HepG2 (cell line): ENCODE data around the gene ACTL7B. TPM values are rescaled to one million over a fixed set of nuclear protein-coding genes. Genes with fewer than 3 reads are reported as not detected.
A peak's percentile ranks its signal among the peaks of the same experiment; 100 is the strongest.

Source experiments
- ATAC-seq: fragments of 200-7000 bp; cut with Tn5 transposase; 3 replicates; pipeline ENCODE4 v1.9.1; 2020; ENCODE audit warnings: mild to moderate bottlenecking, moderate library complexity
- BruUV-seq: library from RNA; stranded (reverse); fragments of 400-500 nt; replicated peaks from 2 replicates; lab custom pipeline; 2021; lab: Mats Ljungman, UMichigan
- CTCF ChIA-PET: fragments of 300-600 bp; formaldehyde crosslinking; extraction: SDS; loops from one replicate; lab custom pipeline; 2021; ENCODE audit warnings: low total read pairs, inconsistent platforms, low intra/inter-chr PET ratio; lab: Yijun Ruan, JAX
- POLR2A ChIA-PET: fragments of 350-600 bp; sonication (Branson Sonifier 250); formaldehyde crosslinking; loops from one replicate; lab custom pipeline; 2020; ENCODE audit warnings: antibody characterized with exemption, inconsistent platforms; lab: Yijun Ruan, JAX
- DNase-seq: peaks from one replicate; pipeline ENCODE4 v3.0.0-alpha.2; 2015; ENCODE audit warnings: low spot score
- FAIRE-seq: peaks from 3 replicates; lab custom pipeline; 2011; peaks lifted over from hg19 to GRCh38; lab: Jason Lieb, UNC
- H2AFZ ChIP-seq: one replicate; pipeline ENCODE4 v1.6.1; 2011; ENCODE audit warnings: low read length, inconsistent platforms
- H3K27ac ChIP-seq: fragments of 300-600 bp; 3 replicates; pipeline ENCODE4 v1.8.0; 2011; ENCODE audit warnings: mixed run types, mild to moderate bottlenecking, mixed read lengths, low read length, inconsistent platforms; ENCODE audit not compliant: insufficient read depth; ENCODE audit errors: extremely low read length
- H3K27me3 ChIP-seq, 2 experiments: fragments of 200-600 bp in 1 of 2; 2 replicates in 1 of 2; 3 replicates in 1 of 2; pipeline versions ENCODE4 v1.6.0 to v1.8.0; 2011; ENCODE audit warnings: low read length in 2 of 2, mild to moderate bottlenecking in 2 of 2, moderate library complexity in 2 of 2, inconsistent platforms in 1 of 2; ENCODE audit not compliant: insufficient read depth in 2 of 2, control insufficient read depth in 1 of 2
- H3K36me3 ChIP-seq, 2 experiments: fragments of 200-600 bp in 1 of 2; replicated peaks in 1 of 2; 2 replicates in 1 of 2; 3 replicates in 1 of 2; pipeline versions ENCODE4 v1.5.1 to v1.8.0; 2011; ENCODE audit warnings: low read length in 2 of 2, inconsistent platforms in 1 of 2; ENCODE audit not compliant: insufficient read depth in 2 of 2, control insufficient read depth in 1 of 2
- H3K4me1 ChIP-seq: 2 replicates; pipeline ENCODE4 v1.5.1; 2012; ENCODE audit warnings: low read length, inconsistent platforms; ENCODE audit not compliant: insufficient read depth
- H3K4me2 ChIP-seq: 2 replicates; pipeline ENCODE4 v1.6.0; 2011; ENCODE audit warnings: low read depth, low read length, inconsistent platforms
- H3K4me3 ChIP-seq, 3 experiments: fragments of 200-600 bp in 1 of 3; sonication (generic), shearing (Covaris generic) in 1 of 3; replicated peaks in 1 of 3; 2 replicates each; pipeline ENCODE4 v1.5.1; 2011 to 2016; ENCODE audit warnings: low read length in 3 of 3, inconsistent platforms in 2 of 3, low read depth in 2 of 3, mild to moderate bottlenecking in 2 of 3, control low read depth in 1 of 3, mixed read lengths in 1 of 3; ENCODE audit not compliant: insufficient read depth in 1 of 3
- H3K79me2 ChIP-seq: one replicate; pipeline ENCODE4 v1.6.1; 2011; ENCODE audit warnings: low read length, inconsistent platforms; ENCODE audit not compliant: insufficient read depth
- H3K9ac ChIP-seq: 2 replicates; pipeline ENCODE4 v1.6.0; 2011; ENCODE audit warnings: mild to moderate bottlenecking, low read depth, low read length, inconsistent platforms; ENCODE audit not compliant: insufficient read depth
- H3K9me3 ChIP-seq: 2 replicates; pipeline ENCODE4 v1.5.1; 2012; ENCODE audit warnings: mild to moderate bottlenecking, low read length
- H4K20me1 ChIP-seq: 2 replicates; pipeline ENCODE4 v1.6.0; 2011; ENCODE audit warnings: inconsistent platforms, mild to moderate bottlenecking, low read length, moderate library complexity; ENCODE audit not compliant: insufficient read depth
- CC2D1A ChIP-seq: sonication (generic); formaldehyde crosslinking; IDR thresholded peaks from 2 replicates; pipeline ENCODE4 v1.8.1; 2023; ENCODE audit warnings: mild to moderate bottlenecking, missing genetic modification reagents
- CEBPB ChIP-seq: IDR thresholded peaks from 2 replicates; pipeline ENCODE4 v1.6.1; 2011; ENCODE audit warnings: low read depth, low read length, improper control_type of control experiment, borderline replicate concordance
- EP300 ChIP-seq, 3 experiments: sonication (generic) in 1 of 3; formaldehyde crosslinking in 1 of 3; IDR thresholded peaks; 2 replicates each; pipeline versions ENCODE4 v1.5.1 to v1.6.1; 2011 to 2020; ENCODE audit warnings: low read depth in 2 of 3, low read length in 2 of 3, borderline replicate concordance in 1 of 3, improper control_type of control experiment in 1 of 3, mild to moderate bottlenecking in 1 of 3, missing genetic modification reagents in 1 of 3, moderate library complexity in 1 of 3
- HIVEP1 ChIP-seq: sonication (generic); formaldehyde crosslinking; IDR thresholded peaks from 2 replicates; pipeline ENCODE4 v1.4.0; 2020; ENCODE audit warnings: mild to moderate bottlenecking, missing genetic modification reagents
- MAFF ChIP-seq: IDR thresholded peaks from 2 replicates; pipeline ENCODE4 v1.6.1; 2011; ENCODE audit warnings: low read depth, low read length, improper control_type of control experiment
- MAFK ChIP-seq, 2 experiments: IDR thresholded peaks in 1 of 2; conservative IDR thresholded peaks in 1 of 2; 2 replicates each; pipeline ENCODE4 v1.6.1; 2011; ENCODE audit warnings: improper control_type of control experiment in 2 of 2, low read length in 2 of 2
- MYC ChIP-seq: sonication (generic); formaldehyde crosslinking; IDR thresholded peaks from 2 replicates; pipeline ENCODE4 v1.9.0; 2021; ENCODE audit warnings: missing genetic modification reagents, borderline replicate concordance
- NFYB ChIP-seq: sonication (generic); formaldehyde crosslinking; IDR thresholded peaks from 2 replicates; pipeline ENCODE4 v1.4.0; 2020; ENCODE audit warnings: missing genetic modification reagents
- RBFOX2 ChIP-seq: fragments of 200-400 bp; formaldehyde crosslinking; IDR thresholded peaks from 2 replicates; pipeline ENCODE4 v1.6.1; 2017; ENCODE audit warnings: low read depth, mild to moderate bottlenecking, low read length
- RERE ChIP-seq: IDR thresholded peaks from 2 replicates; pipeline ENCODE4 v1.6.1; 2016; ENCODE audit warnings: low read depth, missing genetic modification reagents, missing compliant biosample characterization
- SIN3B ChIP-seq: fragments of 150-350 bp; IDR thresholded peaks from 2 replicates; pipeline ENCODE4 v1.6.1; 2014; ENCODE audit warnings: low read length
- SRF ChIP-seq: IDR thresholded peaks from 2 replicates; pipeline ENCODE4 v1.6.1; 2011; ENCODE audit warnings: mild to moderate bottlenecking, low read depth, low read length, moderate library complexity
- ZBTB7B ChIP-seq: sonication (generic); formaldehyde crosslinking; IDR thresholded peaks from 2 replicates; pipeline ENCODE4 v1.4.0; 2020; ENCODE audit warnings: missing genetic modification reagents
- ZNF44 ChIP-seq: sonication (generic); formaldehyde crosslinking; IDR thresholded peaks from 2 replicates; pipeline ENCODE4 v1.5.1; 2020; ENCODE audit warnings: mild to moderate bottlenecking, missing genetic modification reagents
- WGBS: methylation state at CpG from one replicate; pipeline ENCODE4 v1.1.6; 2017; ENCODE audit warnings: low lambda C conversion rate; 5-methylcytosine and 5-hydroxymethylcytosine counted together
- in situ Hi-C: cut with HindIII; loops from 2 replicates; pipeline ENCODE4 v1.10.0; 2017; ENCODE audit warnings: low pct_unique_long_range_greater_than_20kb; ENCODE audit not compliant: extremely low pct_ligation_motif_present
- intact Hi-C: fragments of 100-400 bp; cut with micrococcal nuclease; formaldehyde crosslinking; loops from one replicate; pipeline ENCODE4 v1.10.0; 2022; ENCODE audit not compliant: unreplicated experiment
- polyA plus RNA-seq, 8 experiments: library from polyadenylated mRNA; depleted of rRNA in 3 of 8; stranded (reverse) in 7 of 8; unstranded in 1 of 8; fragments of >200 nt; fragmentation: Illumina TruSeq in 4 of 8; extraction: Trizol in 4 of 8; gene quantifications; 2 replicates each; pipeline versions ENCODE4 v1.2.1 to v1.2.3, GENCODE V29; 2011 to 2016; ENCODE audit warnings: low read depth in 4 of 8, missing spikeins in 1 of 8, mixed read lengths in 1 of 8; ENCODE audit not compliant: insufficient read depth in 1 of 8
- total RNA-seq, 5 experiments: library from RNA; depleted of rRNA; stranded (reverse); fragments of >200 nt; fragmentation: Illumina TruSeq; extraction: Trizol; gene quantifications; 2 replicates each; pipeline ENCODE4 v1.2.3, GENCODE V29; 2016; ENCODE audit warnings: low read depth in 1 of 5

Gene ACTL7B
- total and polyA plus RNA-seq, 2 of the 13 experiments (the other 11 are each of a cell fraction or from before 2014, with no cell fraction given), result 0.07 to 0.11 TPM

GRCh38 chr9:108874058-108874788, 18.4 kb upstream of the ACTL7B start:
- over 99% methylated on average over 4 of the region's 4 CpGs for WGBS

GRCh38 chr9:108869092-108869725, 13.4 kb upstream of the ACTL7B start:
- ATAC-seq (peak; percentile 86), DNase-seq (peak; percentile 97), FAIRE-seq (peak; percentile 94)
- Histone ChIP-seq H3K4me1 (peaks cover 91% of the 10 kb centered on the region), H4K20me1 (peaks cover 11% of the 10 kb centered on the region; the same call in 1 of the 2 replicates), H3K4me3 (no peak overlapping the region), H3K9ac (no peak overlapping the region), H2AFZ (no peak overlapping the region), H3K9me3 (no peaks in the 10 kb centered on the region), H3K79me2 (peaks cover 4% of the 10 kb centered on the region), H3K27ac (peak overlapping the region; percentile 70), H3K4me2 (peak overlapping the region; percentile 24), H3K36me3 (peaks cover 10 to 59% of the 10 kb centered on the region in 2 experiments), H3K27me3 (no peaks in the 10 kb centered on the region)
- ChIA-PET POLR2A (interaction anchor here (0.8 to 1.7 kb wide), 11 partner anchors 8 to 142 kb away, joined by 3 to 24 read pairs (median 4); partner anchors contain the start of genes ABITRAM and ELP1), CTCF (no interaction called here)
- BruUV-seq, result no TSS peak
- intact Hi-C loops (loop anchor here (10.0 kb wide), 1 partner anchor 94 kb away; no protein-coding TSS in a partner anchor), in situ Hi-C loops (no loop called here)
- 6% methylated on average over 3 of the region's 3 CpGs for WGBS
- peak; percentile 15 to 84; a peak in 3 of 4 replicates for TF ChIP-seq EP300 (IDR thresholded peaks at IDR 0.05; ENCODE audit: low read depth in 2 of 2, low read length in 2 of 2)
- TF ChIP-seq EP300 (CRISPR knock-in tag; IDR thresholded peaks at IDR 0.05; ENCODE audit: borderline replicate concordance), result peak; percentile 74; the same call in 1 of the 2 replicates
- no peak for TF ChIP-seq CC2D1A
- peak; percentile 55; the same call in 1 of the 2 replicates for TF ChIP-seq MYC (CRISPR knock-in tag)
- TF ChIP-seq ZBTB7B (CRISPR knock-in tag), result peak; percentile 91
- TF ChIP-seq RERE (CRISPR knock-in tag), result peak; percentile 69; the same call in 1 of the 2 replicates
- TF ChIP-seq HIVEP1, result no peak
- TF ChIP-seq ZNF44 (CRISPR knock-in tag), result no peak

More at GRCh38 chr9:108874058-108874788, 18.4 kb upstream of the ACTL7B start:
- POLR2A ChIA-PET, result interaction anchor here (4.8 kb wide), 1 partner anchor 10 kb away, joined by 45 read pairs; no protein-coding TSS in a partner anchor
- Histone ChIP-seq H3K27ac (no peak overlapping the region), H2AFZ (no peak overlapping the region), H3K4me3 (no peak overlapping the region), H4K20me1 (peaks cover 18% of the 10 kb centered on the region; the same call in 1 of the 2 replicates), H3K4me2 (no peak overlapping the region), H3K9me3 (no peaks in the 10 kb centered on the region), H3K4me1 (peaks cover 88% of the 10 kb centered on the region), H3K9ac (no peak overlapping the region), H3K36me3 (peaks cover 25 to 89% of the 10 kb centered on the region in 2 experiments), H3K27me3 (no peaks in the 10 kb centered on the region), H3K79me2 (peaks cover 40% of the 10 kb centered on the region)
- TF ChIP-seq SIN3B (no peak), MAFF (peak; percentile 48; the same call in 1 of the 2 replicates), MAFK (conservative IDR thresholded peaks at IDR 0.05 in 1 of 2, IDR thresholded peaks at IDR 0.05 in 1 of 2; ENCODE audit: low read length in 2 of 2) (peak; percentile 38 to 64; a peak in 3 of 4 replicates), SRF (no peak), CEBPB (no peak), NFYB (CRISPR knock-in tag) (no peak), RBFOX2 (peak; percentile 55; the same call in 1 of the 2 replicates)
- CTCF ChIA-PET, result no interaction called here
- intact Hi-C loops, result no loop called here
- DNase-seq (no peak), ATAC-seq (no peak), FAIRE-seq (no peak)
- BruUV-seq, result no TSS peak
- in situ Hi-C loops, result no loop called here
